IMR-90 (cell line): ENCODE results near the gene CPEB3.

Source experiments
- CEBPB ChIP-seq: IDR thresholded peaks from 2 replicates; pipeline ENCODE4 v1.6.1; 2012; ENCODE audit warnings: low read depth, low read length, improper control_type of control experiment
- CHD1 ChIP-seq: IDR thresholded peaks from 2 replicates; pipeline ENCODE4 v1.6.1; 2012; ENCODE audit warnings: low read depth, low read length, improper control_type of control experiment
- CTCF ChIP-seq: conservative IDR thresholded peaks from 2 replicates; pipeline ENCODE4 v1.5.1; 2012; ENCODE audit warnings: mild to moderate bottlenecking, low read depth, low read length, improper control_type of control experiment
- MAFK ChIP-seq: IDR thresholded peaks from 2 replicates; pipeline ENCODE4 v1.6.1; 2012; ENCODE audit warnings: low read depth, low read length, improper control_type of control experiment
- NFE2L2 ChIP-seq: fragments of 150-350 bp; IDR thresholded peaks from 2 replicates; pipeline ENCODE4 v1.6.1; 2016; ENCODE audit warnings: low read depth, mild to moderate bottlenecking, low read length
- POLR2A ChIP-seq: IDR thresholded peaks from 2 replicates; pipeline ENCODE4 v1.6.1; 2012; ENCODE audit warnings: mild to moderate bottlenecking, low read depth, low read length
- RAD21 ChIP-seq: IDR thresholded peaks from 2 replicates; pipeline ENCODE4 v1.6.1; 2012; ENCODE audit warnings: low read length, improper control_type of control experiment
- RCOR1 ChIP-seq: IDR thresholded peaks from 2 replicates; pipeline ENCODE4 v1.6.1; 2012; ENCODE audit warnings: mild to moderate bottlenecking, low read length, improper control_type of control experiment; ENCODE audit not compliant: insufficient replicate concordance
- RFX5 ChIP-seq: IDR thresholded peaks from 2 replicates; pipeline ENCODE4 v1.8.0; 2012; ENCODE audit warnings: low read depth, mild to moderate bottlenecking, low read length, moderate library complexity
- TF ChIP-seq, protein P1 (sequence below): fragments of 150-350 bp; IDR thresholded peaks from 2 replicates; pipeline ENCODE4 v1.6.1; 2017; ENCODE audit warnings: mild to moderate bottlenecking, antibody characterized with exemption, low read length, low read depth

DNA sequence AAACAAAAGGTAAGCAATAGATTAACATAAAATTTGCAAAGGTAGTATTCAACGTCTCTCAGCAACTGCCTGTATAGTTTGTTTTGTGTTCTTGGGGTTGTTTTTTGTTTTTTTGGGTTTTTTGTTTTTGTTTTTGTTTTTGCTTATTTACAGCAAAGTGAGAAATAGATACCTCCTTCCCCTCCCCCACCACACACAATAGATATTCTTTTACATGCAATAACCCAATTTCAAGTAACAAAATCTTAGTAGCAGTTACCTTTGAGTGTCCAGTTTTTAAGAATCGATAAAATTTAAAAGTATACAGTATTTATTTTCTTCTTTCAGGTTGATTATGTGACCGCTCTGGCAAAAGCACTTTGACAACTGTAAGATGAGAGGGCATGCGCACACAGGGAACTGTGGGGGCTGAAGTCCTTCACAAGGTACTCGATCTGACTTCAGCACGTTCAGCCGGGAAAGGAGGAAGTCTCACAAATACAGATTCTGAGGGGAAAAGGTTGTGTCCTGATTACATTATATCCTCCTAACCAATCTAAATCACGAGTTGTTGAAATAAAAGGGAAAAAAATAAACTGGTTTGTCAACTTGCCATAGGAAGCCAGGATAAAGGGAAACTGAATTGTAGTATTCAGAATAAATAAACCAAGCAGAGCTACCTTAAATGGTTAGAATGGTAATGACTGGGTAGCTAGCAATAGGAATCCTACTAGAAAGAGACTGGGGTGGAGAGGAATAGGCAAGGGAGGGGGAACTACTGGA is 47.8 kb downstream of the CPEB3 start:
- no peak for TF ChIP-seq RFX5
- TF ChIP-seq CTCF, result no peak
- TF ChIP-seq CHD1, result no peak
- no peak for TF ChIP-seq RCOR1
- TF ChIP-seq POLR2A, result no peak
- TF ChIP-seq CEBPB, result no peak
- TF ChIP-seq, protein P1, sequence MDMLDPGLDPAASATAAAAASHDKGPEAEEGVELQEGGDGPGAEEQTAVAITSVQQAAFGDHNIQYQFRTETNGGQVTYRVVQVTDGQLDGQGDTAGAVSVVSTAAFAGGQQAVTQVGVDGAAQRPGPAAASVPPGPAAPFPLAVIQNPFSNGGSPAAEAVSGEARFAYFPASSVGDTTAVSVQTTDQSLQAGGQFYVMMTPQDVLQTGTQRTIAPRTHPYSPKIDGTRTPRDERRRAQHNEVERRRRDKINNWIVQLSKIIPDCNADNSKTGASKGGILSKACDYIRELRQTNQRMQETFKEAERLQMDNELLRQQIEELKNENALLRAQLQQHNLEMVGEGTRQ, result no peak
- no peak for TF ChIP-seq NFE2L2
- no peak for TF ChIP-seq RAD21
- TF ChIP-seq MAFK, result no peak
